Effector memory CD8-positive, alpha-beta T cell (primary cell): ENCODE measurements around the gene DUS3L.

Experiments
- ATAC-seq: fragments of 150-1000 bp; cut with Tn5 transposase; replicated peaks from 2 replicates; pipeline ENCODE4 v1.10.0; 2021; ENCODE audit warnings: mild to moderate bottlenecking, moderate library complexity
- DNase-seq, 3 experiments: peaks; one replicate each; pipeline ENCODE4 v3.0.0; 2021
- H3K27ac Mint-ChIP-seq, 2 donors: one replicate each; pipeline ENCODE4 v1.8.0; 2022; ENCODE audit warnings: mild to moderate bottlenecking in 2 of 2, mixed read lengths in 2 of 2, moderate library complexity in 2 of 2
- H3K27me3 Mint-ChIP-seq, 2 donors: one replicate each; pipeline ENCODE4 v1.8.0; 2022; ENCODE audit warnings: mixed read lengths in 2 of 2
- H3K36me3 Mint-ChIP-seq: one replicate; pipeline ENCODE4 v1.8.0; 2022; ENCODE audit warnings: mild to moderate bottlenecking, moderate library complexity, mixed read lengths; ENCODE audit not compliant: insufficient read depth
- H3K4me1 Mint-ChIP-seq, 2 donors: one replicate each; pipeline ENCODE4 v1.8.0; 2022; ENCODE audit warnings: low read depth in 2 of 2, mixed read lengths in 2 of 2
- H3K4me3 Mint-ChIP-seq, 2 donors: one replicate each; pipeline ENCODE4 v1.8.0; 2022; ENCODE audit warnings: mild to moderate bottlenecking in 2 of 2, mixed read lengths in 2 of 2, moderate library complexity in 2 of 2
- H3K9me3 Mint-ChIP-seq, 2 donors: one replicate each; pipeline ENCODE4 v1.8.0; 2022; ENCODE audit warnings: mixed read lengths in 2 of 2

Gene DUS3L

DNA sequence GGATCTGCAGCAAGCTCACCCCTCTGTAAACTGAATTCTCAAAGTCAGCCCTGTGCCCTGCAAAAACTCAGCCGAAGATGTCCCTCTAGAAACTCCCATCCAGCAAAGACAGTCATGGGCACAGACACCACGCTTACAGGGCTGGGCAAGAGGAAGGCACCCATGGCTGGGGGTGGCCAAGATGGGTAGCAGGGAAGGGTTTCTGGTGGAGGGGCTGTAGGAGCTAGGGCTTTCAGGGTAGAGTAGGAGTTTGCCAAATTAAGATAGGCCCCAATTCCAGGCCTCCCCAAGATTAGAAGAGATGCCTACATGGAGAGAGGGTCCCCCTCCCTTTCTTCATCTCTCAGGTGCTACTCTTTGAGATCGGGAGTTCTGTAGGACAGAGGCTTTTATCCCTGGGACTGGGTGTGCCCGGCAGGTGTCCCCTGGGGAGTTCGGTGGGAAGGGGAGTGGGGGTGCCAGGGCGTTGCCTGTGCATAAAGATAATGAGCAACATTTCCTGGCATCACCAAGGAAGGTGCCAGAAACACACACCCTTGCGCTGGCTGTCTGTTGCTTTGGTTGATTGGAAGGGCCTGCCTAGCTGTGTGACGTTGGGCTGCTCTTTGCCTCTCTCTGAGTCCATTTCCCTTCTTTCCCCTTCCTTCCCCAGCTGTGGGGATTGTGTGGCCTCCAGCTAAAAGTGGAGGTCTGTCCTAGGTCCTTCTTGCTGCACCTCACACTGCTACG is 23.3 kb upstream of the DUS3L start:
- DNase-seq, result no peak
- no peak overlapping the region for H3K27ac Mint-ChIP-seq
- H3K4me1 Mint-ChIP-seq, result no peaks in the 10 kb centered on the region
- peaks cover 14 to 17% of the 10 kb centered on the region in 2 donors for H3K27me3 Mint-ChIP-seq
- no peak overlapping the region for H3K4me3 Mint-ChIP-seq
- H3K9me3 Mint-ChIP-seq, result no peaks in the 10 kb centered on the region
- no peaks in the 10 kb centered on the region for H3K36me3 Mint-ChIP-seq
- ATAC-seq, result no peak

DNA sequence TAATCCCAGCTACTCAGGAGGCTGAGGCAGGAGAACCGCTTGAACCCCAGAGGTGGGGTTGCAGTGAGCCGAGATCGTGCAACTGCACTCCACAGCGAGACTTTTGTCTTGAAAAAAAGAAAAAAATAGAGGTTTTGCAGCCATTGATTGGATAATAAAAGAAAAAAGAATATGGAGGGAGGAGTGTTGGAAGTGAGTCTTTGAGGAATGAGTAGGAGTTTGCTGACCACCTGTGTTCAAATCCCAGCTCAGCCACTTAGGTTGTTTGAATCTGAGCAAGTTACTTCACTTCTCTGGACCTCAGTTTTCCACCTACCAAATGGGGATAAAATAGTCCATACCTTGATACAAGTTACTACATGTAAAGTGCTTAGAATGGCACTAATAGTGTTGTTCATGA is 20.2 kb upstream of the DUS3L start:
- H3K36me3 Mint-ChIP-seq, result no peaks in the 10 kb centered on the region
- ATAC-seq (no peak), DNase-seq (no peak)
- no peak overlapping the region for H3K27ac Mint-ChIP-seq
- no peak overlapping the region for H3K4me3 Mint-ChIP-seq
- no peaks in the 10 kb centered on the region for H3K4me1 Mint-ChIP-seq
- no peaks in the 10 kb centered on the region for H3K9me3 Mint-ChIP-seq
- no peaks in the 10 kb centered on the region for H3K27me3 Mint-ChIP-seq

DNA sequence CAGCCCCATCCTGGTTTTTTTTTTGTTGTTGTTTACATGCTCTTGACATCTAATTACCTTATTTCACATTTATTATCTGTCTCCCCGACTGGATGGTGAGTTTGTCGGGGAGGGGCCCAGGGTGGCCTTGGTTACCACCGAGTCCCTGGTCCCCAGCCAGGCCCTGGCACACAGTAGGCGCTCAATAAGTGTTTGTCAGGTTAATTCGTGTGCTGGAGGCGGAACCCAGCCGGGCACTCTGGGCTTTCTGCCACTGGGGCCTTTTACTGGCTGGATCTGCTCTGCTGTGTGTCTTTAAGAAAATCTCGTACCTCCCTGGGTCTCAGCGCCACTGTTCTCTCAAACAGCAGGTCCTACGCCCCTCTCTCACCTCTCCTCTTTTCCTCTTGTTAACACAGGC is 18.5 kb upstream of the DUS3L start:
- peaks cover 4% of the 10 kb centered on the region for H3K36me3 Mint-ChIP-seq
- no peak for ATAC-seq
- H3K4me3 Mint-ChIP-seq, result no peak overlapping the region
- DNase-seq, result no peak
- H3K9me3 Mint-ChIP-seq, result no peaks in the 10 kb centered on the region
- H3K27me3 Mint-ChIP-seq, result peaks cover 0 to under 1% of the 10 kb centered on the region in 2 donors
- peaks cover 1 to 2% of the 10 kb centered on the region in 2 donors for H3K4me1 Mint-ChIP-seq
- H3K27ac Mint-ChIP-seq, result peak overlapping the region in 1 of 2 donors; percentile 55

DNA sequence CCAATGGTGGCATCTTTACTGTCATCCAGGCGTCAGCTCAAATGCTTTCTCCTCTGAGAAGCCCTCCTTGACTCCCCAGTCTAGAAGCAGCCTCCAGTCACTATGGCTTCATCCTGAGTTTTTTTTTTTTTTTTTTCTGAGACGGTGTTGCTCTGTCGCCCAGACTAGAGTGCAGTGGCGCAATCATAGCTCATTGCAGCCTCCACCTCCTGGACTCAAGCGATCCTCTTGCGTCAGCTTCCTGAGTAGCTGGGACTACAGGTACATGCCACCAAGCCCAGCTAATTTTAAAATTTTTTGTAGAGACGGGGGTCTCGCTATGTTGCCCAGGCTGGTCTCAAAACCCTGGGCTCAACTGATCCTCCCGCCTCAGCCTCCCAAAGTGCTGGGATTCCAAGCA is 18.1 kb upstream of the DUS3L start:
- H3K27me3 Mint-ChIP-seq, result peaks cover 0 to 5% of the 10 kb centered on the region in 2 donors
- peaks cover 6% of the 10 kb centered on the region in 2 donors for H3K4me1 Mint-ChIP-seq
- no peak for ATAC-seq
- no peaks in the 10 kb centered on the region for H3K9me3 Mint-ChIP-seq
- no peak overlapping the region for H3K4me3 Mint-ChIP-seq
- peak overlapping the region in 1 of 2 donors; percentile 55 for H3K27ac Mint-ChIP-seq
- peaks cover 4% of the 10 kb centered on the region for H3K36me3 Mint-ChIP-seq
- no peak for DNase-seq

DNA sequence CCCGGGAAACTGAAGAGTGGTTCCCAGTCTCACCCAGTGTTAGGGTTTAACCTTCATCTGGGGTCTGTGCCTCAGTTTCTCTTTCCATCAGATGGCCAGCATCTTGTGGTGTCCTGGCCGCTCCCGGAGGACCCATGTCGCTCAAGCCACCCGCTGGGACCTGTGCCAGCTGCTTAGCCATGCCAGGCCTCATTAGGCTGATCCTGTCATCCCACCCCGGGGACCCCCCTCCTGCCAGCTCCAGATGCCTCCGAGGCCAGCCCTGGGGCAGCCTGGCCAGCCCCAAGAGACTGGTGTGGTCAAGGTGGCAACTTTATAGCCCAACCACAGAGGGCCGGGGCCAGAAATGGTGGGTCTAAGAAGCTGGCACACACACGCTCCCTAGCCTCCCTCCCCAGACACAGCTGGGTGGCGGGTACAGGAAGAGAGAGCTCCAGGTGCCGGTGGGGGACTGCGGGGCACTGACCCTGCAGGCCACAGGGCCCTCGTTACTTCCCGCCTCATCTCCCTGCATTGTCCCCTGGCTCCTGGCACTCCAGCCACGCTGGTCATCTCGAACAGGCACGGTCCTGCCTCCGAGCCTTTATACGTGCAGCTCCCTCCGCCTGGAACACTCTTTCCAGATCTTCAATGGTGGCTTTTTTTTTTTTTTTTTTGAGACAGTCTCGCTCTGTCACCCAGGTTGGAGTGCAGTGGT is 17.3 kb upstream of the DUS3L start:
- ATAC-seq, result no peak
- peaks cover 4% of the 10 kb centered on the region for H3K36me3 Mint-ChIP-seq

DNA sequence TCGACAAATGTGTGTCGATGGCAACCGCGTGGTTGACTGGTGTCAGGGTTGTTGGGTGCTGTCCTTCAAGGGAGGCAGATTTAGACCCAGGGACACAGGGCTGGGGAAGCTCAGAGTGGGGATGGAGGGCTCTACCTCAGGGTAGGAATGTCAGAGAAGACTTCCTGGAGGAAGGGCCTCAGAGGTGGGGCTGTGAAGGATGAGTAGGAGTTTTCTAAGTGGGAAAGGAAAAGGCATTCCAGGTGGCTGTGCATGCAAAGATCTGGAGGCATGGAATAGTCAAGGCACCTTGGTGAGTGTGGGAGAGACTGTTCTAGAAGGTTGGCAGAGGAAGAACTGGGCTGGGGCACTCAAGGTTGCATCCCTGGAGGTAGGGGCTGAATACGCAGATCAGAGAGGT is 15.9 kb upstream of the DUS3L start:
- H3K27me3 Mint-ChIP-seq, result peaks cover 3 to 24% of the 10 kb centered on the region in 2 donors
- DNase-seq (no peak), ATAC-seq (no peak)
- H3K9me3 Mint-ChIP-seq, result no peaks in the 10 kb centered on the region
- peaks cover 4% of the 10 kb centered on the region for H3K36me3 Mint-ChIP-seq
- H3K4me3 Mint-ChIP-seq, result no peak overlapping the region
- no peak overlapping the region for H3K27ac Mint-ChIP-seq
- H3K4me1 Mint-ChIP-seq, result peaks cover 12 to 13% of the 10 kb centered on the region in 2 donors

More for the DNA sequence above, 17.3 kb upstream of the DUS3L start:
- no peak overlapping the region for H3K27ac Mint-ChIP-seq
- peaks cover 0 to 12% of the 10 kb centered on the region in 2 donors for H3K27me3 Mint-ChIP-seq
- DNase-seq, result no peak
- H3K4me3 Mint-ChIP-seq, result no peak overlapping the region
- peaks cover 11 to 12% of the 10 kb centered on the region in 2 donors for H3K4me1 Mint-ChIP-seq
- H3K9me3 Mint-ChIP-seq, result no peaks in the 10 kb centered on the region

DNA sequence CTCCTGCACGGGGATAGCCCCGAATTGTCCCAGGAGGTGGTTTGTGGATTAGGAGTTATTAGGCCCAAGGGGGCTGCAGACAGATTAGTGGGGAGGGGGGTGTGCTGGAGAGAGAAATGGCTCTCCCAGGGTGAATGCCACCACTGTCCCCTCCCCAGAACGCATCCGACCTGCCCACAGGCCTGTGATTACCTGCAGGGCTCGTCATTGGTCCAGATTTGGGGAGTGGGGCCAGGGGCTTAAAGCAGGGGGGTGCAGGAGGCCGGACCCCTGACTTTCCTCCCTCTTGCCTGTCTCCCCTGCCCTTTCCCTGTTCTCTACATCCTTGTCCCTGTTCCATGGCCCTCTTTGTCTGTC is 15.1 kb upstream of the DUS3L start:
- H3K27ac Mint-ChIP-seq, result no peak overlapping the region
- DNase-seq (no peak), ATAC-seq (no peak)
- H3K36me3 Mint-ChIP-seq, result peaks cover 4% of the 10 kb centered on the region
- H3K27me3 Mint-ChIP-seq, result peaks cover 6 to 32% of the 10 kb centered on the region in 2 donors
- H3K4me3 Mint-ChIP-seq, result peak overlapping the region; percentile 29 to 31
- peaks cover 13 to 14% of the 10 kb centered on the region in 2 donors for H3K4me1 Mint-ChIP-seq
- H3K9me3 Mint-ChIP-seq, result no peaks in the 10 kb centered on the region

DNA sequence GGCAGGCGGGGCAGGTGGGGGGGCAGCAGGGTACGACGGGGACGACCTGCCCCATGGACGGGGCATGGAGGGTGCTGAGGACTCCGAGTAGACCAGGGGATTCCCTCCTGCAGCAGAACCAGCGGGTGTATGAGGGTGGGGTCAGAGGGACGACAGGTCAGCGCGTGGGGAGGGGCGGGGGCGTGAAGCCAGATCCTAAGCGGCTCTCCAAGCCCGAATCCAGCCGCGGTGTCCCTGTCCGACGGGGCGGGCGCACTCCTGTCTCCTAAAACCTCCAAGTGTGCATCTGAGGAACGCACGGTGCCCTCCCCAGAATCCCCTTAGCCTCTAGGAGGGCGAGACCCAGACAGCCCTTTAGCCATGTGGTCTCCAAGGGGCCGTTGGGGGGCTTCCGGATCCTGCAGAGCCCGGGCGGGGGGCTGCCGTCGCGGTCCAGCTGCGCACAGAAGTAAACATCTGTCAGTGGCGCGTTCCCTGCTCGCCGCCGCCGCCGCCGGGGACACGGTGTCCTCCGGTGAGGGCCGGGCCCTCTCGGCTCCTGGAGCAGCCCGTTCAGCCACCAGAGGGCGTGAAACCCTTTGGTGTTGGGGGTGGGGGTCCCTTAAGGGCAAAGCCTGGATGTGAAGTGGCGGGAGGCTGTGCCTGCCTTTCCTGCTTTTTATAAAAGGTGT is 14.6 kb upstream of the DUS3L start:
- Mint-ChIP-seq H3K4me1 (peaks cover 13 to 14% of the 10 kb centered on the region in 2 donors), H3K27me3 (peaks cover 9 to 37% of the 10 kb centered on the region in 2 donors), H3K36me3 (peaks cover 4% of the 10 kb centered on the region), H3K4me3 (peak overlapping the region; percentile 33 to 62), H3K27ac (no peak overlapping the region), H3K9me3 (no peaks in the 10 kb centered on the region)
- ATAC-seq (peak; percentile 13), DNase-seq (peak; percentile 32 to 47 (median 39))

DNA sequence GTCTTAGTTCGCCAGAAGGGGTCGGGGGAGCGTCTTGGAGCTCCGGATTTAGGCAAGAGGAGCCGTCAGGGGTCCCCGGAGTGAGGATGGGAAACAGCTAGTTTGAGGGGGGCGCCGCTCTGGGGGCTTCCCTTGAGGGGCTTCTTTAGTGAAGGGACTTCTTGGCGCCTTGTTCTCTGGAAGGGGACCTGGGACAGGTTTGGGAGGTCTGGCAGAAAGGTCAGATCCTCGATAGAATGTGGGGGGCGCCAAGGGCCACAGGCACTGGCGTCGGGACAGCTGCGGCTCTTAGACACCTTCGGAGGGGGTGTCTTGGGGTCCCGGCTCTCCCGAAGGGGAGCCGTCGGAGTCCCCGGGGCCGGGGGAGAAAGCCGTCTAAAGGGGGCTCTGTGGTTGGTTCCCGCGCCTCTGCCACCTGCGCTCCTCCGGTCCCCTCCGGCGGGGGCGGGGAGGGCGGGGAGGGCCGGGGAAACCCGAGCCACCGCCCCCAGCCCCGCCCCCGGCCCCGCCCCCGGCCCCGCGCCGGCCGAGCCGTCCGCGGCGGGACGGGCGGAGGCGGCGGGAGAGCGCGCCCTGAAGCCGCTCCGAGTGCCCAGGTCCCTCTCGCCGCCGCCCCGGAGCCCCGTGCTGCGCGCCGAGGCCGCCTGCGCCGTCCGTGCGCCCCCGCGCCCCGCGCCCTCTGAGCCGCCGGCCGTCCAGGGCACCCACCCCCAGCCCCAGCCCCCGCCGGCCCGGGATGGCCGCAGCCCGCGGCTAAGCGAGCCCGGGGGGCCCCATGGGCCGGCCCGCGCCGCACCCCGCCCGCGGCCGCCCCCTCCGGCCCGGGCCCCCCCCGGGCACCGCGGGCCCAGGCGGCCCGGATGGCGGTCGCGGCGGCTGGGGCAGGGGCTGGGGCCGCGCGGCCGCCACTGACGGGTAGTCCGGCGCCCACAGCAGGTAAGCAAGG is 13.8 kb upstream of the DUS3L start, which contains the start of gene NRTN:
NRTN (plus strand) TSS at position 552 of the 946 bp plus-strand sequence. CDS start 19,099 bp downstream, outside the sequence.
- peaks cover 15 to 45% of the 10 kb centered on the region in 2 donors for H3K27me3 Mint-ChIP-seq
- peak within 1 kb of the TSS; percentile 8 to 90 for H3K27ac Mint-ChIP-seq
- H3K36me3 Mint-ChIP-seq, result peaks cover 4% of the 10 kb centered on the region
- DNase-seq, result no peak
- H3K9me3 Mint-ChIP-seq, result no peaks in the 10 kb centered on the region
- ATAC-seq, result peak; percentile 34
- H3K4me3 Mint-ChIP-seq, result peak within 1 kb of the TSS; percentile 77 to 87
- peaks cover 13 to 14% of the 10 kb centered on the region in 2 donors for H3K4me1 Mint-ChIP-seq

DNA sequence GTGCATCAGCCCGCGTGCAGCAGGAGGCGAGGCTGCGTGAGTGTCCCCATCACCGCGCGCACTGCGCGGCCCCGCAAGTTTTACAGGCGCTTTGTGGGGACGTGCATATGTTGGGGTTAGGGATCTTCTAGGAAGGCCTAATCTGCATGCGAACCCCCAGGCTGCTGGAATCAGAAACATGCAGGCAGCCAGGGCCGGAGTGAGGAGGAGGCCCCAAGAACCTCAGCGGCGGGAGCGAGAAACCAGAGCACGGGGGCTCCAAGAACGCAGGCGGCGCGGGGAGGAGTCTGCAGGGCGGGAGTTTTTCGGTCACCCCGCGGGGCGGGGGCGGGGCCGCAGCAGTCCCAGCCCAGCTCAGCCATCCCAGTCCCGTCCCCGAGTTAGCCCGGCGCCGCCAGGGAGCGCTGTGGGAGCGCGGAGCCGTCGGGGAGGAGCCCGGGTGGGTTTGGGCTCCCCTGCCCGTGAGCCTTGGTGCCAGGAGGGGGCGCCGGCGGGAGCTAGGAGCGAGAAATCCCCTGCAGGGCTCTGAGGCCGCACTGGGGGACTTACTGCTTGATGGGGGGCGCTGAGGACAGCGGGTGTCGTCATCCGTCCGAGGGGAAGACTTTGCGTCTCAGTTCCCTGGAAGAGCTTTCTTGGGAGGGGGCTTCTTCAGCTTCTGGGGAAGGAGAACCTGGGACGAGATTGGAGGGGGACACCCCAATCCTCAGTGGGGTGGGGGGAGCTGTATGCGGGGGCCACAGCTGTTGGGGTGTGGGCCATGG is 13.0 kb upstream of the DUS3L start:
- Mint-ChIP-seq H3K4me1 (peaks cover 13 to 14% of the 10 kb centered on the region in 2 donors), H3K9me3 (no peaks in the 10 kb centered on the region), H3K4me3 (peak overlapping the region; percentile 77 to 87), H3K27me3 (peaks cover 24 to 53% of the 10 kb centered on the region in 2 donors), H3K27ac (peak overlapping the region; percentile 8 to 90), H3K36me3 (peaks cover 4% of the 10 kb centered on the region)
- peak; percentile 87 to 90 (median 90) for DNase-seq
- ATAC-seq, result peak; percentile 94

DNA sequence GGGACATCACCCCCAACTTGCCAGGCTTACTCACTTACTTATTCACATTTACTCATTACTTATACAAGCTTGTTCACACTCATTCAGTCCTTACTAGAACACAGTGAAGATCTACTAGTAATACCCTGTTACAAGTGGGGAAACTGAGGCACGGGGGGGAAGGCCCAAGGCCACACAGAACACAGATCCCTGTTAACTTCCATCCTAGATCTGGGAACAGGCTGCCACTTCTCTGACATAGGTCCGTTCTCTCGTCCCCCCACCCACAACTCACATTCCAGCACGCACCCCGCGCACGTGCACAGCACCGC is 12.4 kb upstream of the DUS3L start:
- H3K27me3 Mint-ChIP-seq, result peaks cover 29 to 59% of the 10 kb centered on the region in 2 donors
- H3K4me1 Mint-ChIP-seq, result peaks cover 13 to 14% of the 10 kb centered on the region in 2 donors
- H3K9me3 Mint-ChIP-seq, result no peaks in the 10 kb centered on the region
- peak overlapping the region; percentile 77 to 87 for H3K4me3 Mint-ChIP-seq
- H3K27ac Mint-ChIP-seq, result no peak overlapping the region
- DNase-seq, result no peak
- H3K36me3 Mint-ChIP-seq, result peaks cover 4% of the 10 kb centered on the region
- no peak for ATAC-seq
